HepG2 (cell line): ENCODE data around the gene SHISA5. TPM values are rescaled to one million over a fixed set of nuclear protein-coding genes. Genes with fewer than 3 reads are reported as not detected.

Experiments used
- ELF3 ChIP-seq: IDR thresholded peaks from 2 replicates; pipeline ENCODE4 v1.6.1; 2016; ENCODE audit warnings: missing genetic modification reagents, missing compliant biosample characterization
- HMGA1 ChIP-seq: sonication (generic); formaldehyde crosslinking; conservative IDR thresholded peaks from 2 replicates; pipeline ENCODE4 v1.4.0; 2020; ENCODE audit warnings: missing genetic modification reagents
- JUN ChIP-seq: sonication (generic); formaldehyde crosslinking; IDR thresholded peaks from 2 replicates; pipeline ENCODE4 v1.4.0; 2020; ENCODE audit warnings: mild to moderate bottlenecking, missing genetic modification reagents
- KAT2B ChIP-seq: fragments of 150-350 bp; IDR thresholded peaks from 2 replicates; pipeline ENCODE4 v1.6.1; 2014; ENCODE audit warnings: low read depth, low read length, borderline replicate concordance
- RARG ChIP-seq: sonication (generic); formaldehyde crosslinking; IDR thresholded peaks from 2 replicates; pipeline ENCODE4 v1.4.0; 2020; ENCODE audit warnings: low read depth, mild to moderate bottlenecking, missing genetic modification reagents
- REPIN1 ChIP-seq: sonication (generic); formaldehyde crosslinking; IDR thresholded peaks from 2 replicates; pipeline ENCODE4 v1.8.0; 2022; ENCODE audit warnings: missing genetic modification reagents, low read depth, mild to moderate bottlenecking, borderline replicate concordance
- RXRA ChIP-seq: sonication (generic); formaldehyde crosslinking; IDR thresholded peaks from 2 replicates; pipeline ENCODE4 v1.5.1; 2020; ENCODE audit warnings: missing genetic modification reagents
- SOX13 ChIP-seq, 3 experiments: fragments of 450-650 bp in 1 of 3; sonication (generic) in 1 of 3; formaldehyde crosslinking in 1 of 3; IDR thresholded peaks in 2 of 3; conservative IDR thresholded peaks in 1 of 3; 2 replicates each; pipeline versions ENCODE4 v1.5.0 to v1.6.1; 2016 to 2020; ENCODE audit warnings: antibody characterized with exemption in 1 of 3, mild to moderate bottlenecking in 1 of 3, missing compliant biosample characterization in 1 of 3, missing genetic modification reagents in 1 of 3, moderate library complexity in 1 of 3
- TAF15 ChIP-seq: fragments of 200-400 bp; formaldehyde crosslinking; IDR thresholded peaks from one replicate; pipeline ENCODE4 v1.6.1; 2018; ENCODE audit warnings: mild to moderate bottlenecking, low read depth, low read length; ENCODE audit not compliant: poor library complexity, severe bottlenecking
- TBL1XR1 ChIP-seq: fragments of 150-350 bp; IDR thresholded peaks from 2 replicates; pipeline ENCODE4 v1.6.1; 2014; ENCODE audit warnings: borderline replicate concordance, low read length; ENCODE audit not compliant: partially characterized antibody
- TBX3 ChIP-seq: fragments of 450-650 bp; IDR thresholded peaks from 2 replicates; pipeline ENCODE4 v1.6.1; 2017; ENCODE audit warnings: antibody characterized with exemption, mild to moderate bottlenecking, inconsistent platforms, borderline replicate concordance
- ZBTB21 ChIP-seq: sonication (generic); formaldehyde crosslinking; IDR thresholded peaks from 2 replicates; pipeline ENCODE4 v1.4.0; 2020; ENCODE audit warnings: missing genetic modification reagents
- ZMAT3 ChIP-seq: sonication (generic); formaldehyde crosslinking; conservative IDR thresholded peaks from 2 replicates; pipeline ENCODE4 v1.7.0; 2021; ENCODE audit warnings: missing genetic modification reagents
- ZNF251 ChIP-seq: sonication (generic); formaldehyde crosslinking; IDR thresholded peaks from 2 replicates; pipeline ENCODE4 v1.9.0; 2021; ENCODE audit warnings: mild to moderate bottlenecking, missing genetic modification reagents
- ZNF335 ChIP-seq: sonication (generic); formaldehyde crosslinking; IDR thresholded peaks from 2 replicates; pipeline ENCODE4 v1.4.0; 2020; ENCODE audit warnings: missing genetic modification reagents
- ZNF414 ChIP-seq: sonication (generic); formaldehyde crosslinking; IDR thresholded peaks from 2 replicates; pipeline ENCODE4 v1.5.0; 2020; ENCODE audit warnings: missing genetic modification reagents
- ZNF598 ChIP-seq: sonication (generic); formaldehyde crosslinking; IDR thresholded peaks from 2 replicates; pipeline ENCODE4 v1.5.1; 2020; ENCODE audit warnings: mild to moderate bottlenecking, missing genetic modification reagents, borderline replicate concordance
- ZNF670 ChIP-seq: sonication (generic); formaldehyde crosslinking; IDR thresholded peaks from 2 replicates; pipeline ENCODE4 v1.8.0; 2022; ENCODE audit warnings: mild to moderate bottlenecking, missing genetic modification reagents, borderline replicate concordance
- ZNF772 ChIP-seq: sonication (generic); formaldehyde crosslinking; IDR thresholded peaks from 2 replicates; pipeline ENCODE4 v1.5.0; 2020; ENCODE audit warnings: mild to moderate bottlenecking, missing genetic modification reagents
- ZNF773 ChIP-seq: sonication (generic); formaldehyde crosslinking; IDR thresholded peaks from 2 replicates; pipeline ENCODE4 v1.4.0; 2020; ENCODE audit warnings: missing genetic modification reagents, borderline replicate concordance
- ZNF776 ChIP-seq: sonication (generic); formaldehyde crosslinking; IDR thresholded peaks from 2 replicates; pipeline ENCODE4 v1.4.0; 2020; ENCODE audit warnings: mild to moderate bottlenecking, missing genetic modification reagents
- ZNF790 ChIP-seq: sonication (generic); formaldehyde crosslinking; IDR thresholded peaks from 2 replicates; pipeline ENCODE4 v1.8.0; 2022; ENCODE audit warnings: missing genetic modification reagents, mild to moderate bottlenecking, borderline replicate concordance
- ZNF83 ChIP-seq: sonication (generic); formaldehyde crosslinking; IDR thresholded peaks from 2 replicates; pipeline ENCODE4 v1.4.0; 2020; ENCODE audit warnings: missing genetic modification reagents, mild to moderate bottlenecking, borderline replicate concordance
- polyA plus RNA-seq, 8 experiments: library from polyadenylated mRNA; depleted of rRNA in 3 of 8; stranded (reverse) in 7 of 8; unstranded in 1 of 8; fragments of >200 nt; fragmentation: Illumina TruSeq in 4 of 8; extraction: Trizol in 4 of 8; gene quantifications; 2 replicates each; pipeline versions ENCODE4 v1.2.1 to v1.2.3, GENCODE V29; 2011 to 2016; ENCODE audit warnings: low read depth in 4 of 8, missing spikeins in 1 of 8, mixed read lengths in 1 of 8; ENCODE audit not compliant: insufficient read depth in 1 of 8
- total RNA-seq, 5 experiments: library from RNA; depleted of rRNA; stranded (reverse); fragments of >200 nt; fragmentation: Illumina TruSeq; extraction: Trizol; gene quantifications; 2 replicates each; pipeline ENCODE4 v1.2.3, GENCODE V29; 2016; ENCODE audit warnings: low read depth in 1 of 5
- TF ChIP-seq, protein P1 (sequence below): sonication (generic); formaldehyde crosslinking; IDR thresholded peaks from 2 replicates; pipeline ENCODE4 v1.4.0; 2020; ENCODE audit warnings: missing genetic modification reagents

The SHISA5 gene
- total and polyA plus RNA-seq, 2 of the 13 experiments (the other 11 are each of a cell fraction or from before 2014, with no cell fraction given), result 75.8 to 91.4 TPM

DNA sequence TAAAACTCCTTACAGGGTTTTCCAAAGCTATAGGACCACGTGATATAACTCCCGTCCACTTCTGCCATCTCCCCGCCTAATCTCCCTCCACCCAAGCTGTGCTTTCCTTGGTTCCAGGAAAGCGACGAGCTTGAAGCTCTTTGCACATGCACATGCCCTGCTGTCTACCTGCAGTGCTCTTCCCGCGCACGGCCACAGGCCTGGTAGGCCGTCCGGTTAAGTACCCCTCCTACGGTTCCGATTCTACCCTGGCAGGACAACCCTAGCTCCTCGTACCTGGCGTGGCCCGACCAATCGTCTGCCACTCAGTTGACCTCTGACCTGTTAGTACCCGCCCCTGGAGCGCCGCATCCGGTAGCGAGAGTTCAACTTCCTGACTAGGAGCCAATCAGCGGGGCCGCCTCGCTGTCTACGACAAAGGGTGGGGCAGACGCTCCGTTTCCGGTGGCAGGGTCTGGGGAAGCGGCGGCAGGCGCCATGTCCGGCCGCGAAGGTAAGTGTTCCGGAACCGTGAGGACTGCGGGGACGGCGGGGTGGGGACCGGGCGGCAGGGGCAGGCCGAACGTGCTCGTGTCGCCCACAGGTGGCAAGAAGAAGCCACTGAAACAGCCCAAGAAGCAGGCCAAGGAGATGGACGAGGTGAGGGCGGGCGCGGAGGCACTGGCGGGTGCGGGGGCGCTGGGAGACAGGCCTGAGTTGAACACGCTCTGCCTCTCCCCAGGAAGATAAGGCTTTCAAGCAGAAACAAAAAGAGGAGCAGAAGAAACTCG is 64.0 kb downstream of the SHISA5 start, which contains the start of the genes CCDC51 and TMA7 (continued):
- TF ChIP-seq ZNF414 (peak; percentile 3; the same call in 1 of the 2 replicates), TBX3 (no peak), SOX13 (IDR thresholded peaks at IDR 0.05) (no peak), SOX13 (CRISPR knock-in tag; conservative IDR thresholded peaks at IDR 0.05 in 1 of 2, IDR thresholded peaks at IDR 0.05 in 1 of 2) (no peak; a peak in 1 of 4 replicates), ZBTB21 (CRISPR knock-in tag) (0 out of 2 replicates have a peak, but pooled peaks have one; percentile 31), ZNF670 (CRISPR knock-in tag) (peak; percentile 42; the same call in 1 of the 2 replicates), ZNF598 (0 out of 2 replicates have a peak, but pooled peaks have one; percentile 69), HMGA1 (CRISPR knock-in tag) (no peak), TAF15 (peak; percentile 67), JUN (CRISPR knock-in tag) (no peak), ZNF773 (CRISPR knock-in tag) (peak; percentile 63; the same call in 1 of the 2 replicates), ZNF772 (CRISPR knock-in tag) (peak; percentile 95), TBL1XR1 (no peak), ZNF335 (CRISPR knock-in tag) (peak; percentile 88; the same call in 1 of the 2 replicates), ZNF776 (CRISPR knock-in tag) (peak; percentile 81), ELF3 (CRISPR knock-in tag) (peak; percentile 67; the same call in 1 of the 2 replicates), ZNF251 (no peak), KAT2B (no peak), ZNF790 (CRISPR knock-in tag) (no peak), ZNF83 (CRISPR knock-in tag) (no peak), RARG (CRISPR knock-in tag) (no peak), RXRA (CRISPR knock-in tag) (peak; percentile 71), ZMAT3 (peak; percentile 84; the same call in 1 of the 2 replicates), REPIN1 (CRISPR knock-in tag) (peak; percentile 64; the same call in 1 of the 2 replicates)
- TF ChIP-seq, protein P1, sequence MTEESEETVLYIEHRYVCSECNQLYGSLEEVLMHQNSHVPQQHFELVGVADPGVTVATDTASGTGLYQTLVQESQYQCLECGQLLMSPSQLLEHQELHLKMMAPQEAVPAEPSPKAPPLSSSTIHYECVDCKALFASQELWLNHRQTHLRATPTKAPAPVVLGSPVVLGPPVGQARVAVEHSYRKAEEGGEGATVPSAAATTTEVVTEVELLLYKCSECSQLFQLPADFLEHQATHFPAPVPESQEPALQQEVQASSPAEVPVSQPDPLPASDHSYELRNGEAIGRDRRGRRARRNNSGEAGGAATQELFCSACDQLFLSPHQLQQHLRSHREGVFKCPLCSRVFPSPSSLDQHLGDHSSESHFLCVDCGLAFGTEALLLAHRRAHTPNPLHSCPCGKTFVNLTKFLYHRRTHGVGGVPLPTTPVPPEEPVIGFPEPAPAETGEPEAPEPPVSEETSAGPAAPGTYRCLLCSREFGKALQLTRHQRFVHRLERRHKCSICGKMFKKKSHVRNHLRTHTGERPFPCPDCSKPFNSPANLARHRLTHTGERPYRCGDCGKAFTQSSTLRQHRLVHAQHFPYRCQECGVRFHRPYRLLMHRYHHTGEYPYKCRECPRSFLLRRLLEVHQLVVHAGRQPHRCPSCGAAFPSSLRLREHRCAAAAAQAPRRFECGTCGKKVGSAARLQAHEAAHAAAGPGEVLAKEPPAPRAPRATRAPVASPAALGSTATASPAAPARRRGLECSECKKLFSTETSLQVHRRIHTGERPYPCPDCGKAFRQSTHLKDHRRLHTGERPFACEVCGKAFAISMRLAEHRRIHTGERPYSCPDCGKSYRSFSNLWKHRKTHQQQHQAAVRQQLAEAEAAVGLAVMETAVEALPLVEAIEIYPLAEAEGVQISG (CRISPR knock-in tag), result peak; percentile 87
